AG04450 (cell line): ENCODE data around the gene LRMDA. TPM values are rescaled to one million over a fixed set of nuclear protein-coding genes. Genes with fewer than 3 reads are reported as not detected.

Experiments used
- CTCF ChIA-PET: fragments of 300-600, 350-600 bp; formaldehyde crosslinking; extraction: SDS; loops from one replicate; lab custom pipeline; 2022; ENCODE audit warnings: antibody characterized with exemption, inconsistent platforms; lab: Charles Lee
- POLR2A ChIA-PET: fragments of 350-600 bp; formaldehyde crosslinking; extraction: SDS; loops from one replicate; lab custom pipeline; 2021; ENCODE audit warnings: antibody characterized with exemption, inconsistent platforms; lab: Yijun Ruan, JAX
- DNase-seq: peaks from one replicate; pipeline ENCODE4 v3.0.0-alpha.2; 2011; ENCODE audit warnings: low read depth, low spot score
- H3K27ac ChIP-seq: one replicate; pipeline ENCODE4 v1.5.1; 2012; ENCODE audit warnings: low read depth, low read length, control low read depth
- H3K27me3 ChIP-seq: one replicate; pipeline ENCODE4 v1.6.0; 2012; ENCODE audit warnings: low read length; ENCODE audit not compliant: control insufficient read depth, insufficient read depth
- H3K4me3 ChIP-seq: 2 replicates; pipeline ENCODE4 v1.5.1; 2011; ENCODE audit warnings: mild to moderate bottlenecking, low read depth, low read length, control low read depth
- H3K9me3 ChIP-seq: 2 replicates; pipeline ENCODE4 v1.5.1; 2012; ENCODE audit warnings: low read length; ENCODE audit not compliant: control insufficient read depth, insufficient read depth
- polyA plus RNA-seq: library from polyadenylated mRNA; depleted of rRNA; stranded (reverse); fragments of >200 nt; gene quantifications from 2 replicates; pipeline ENCODE4 v1.2.3, GENCODE V29; 2011
- TF ChIP-seq, protein P1 (sequence below): IDR thresholded peaks from 2 replicates; pipeline ENCODE4 v1.5.1; 2011; ENCODE audit warnings: low read depth, low read length, control low read depth, inconsistent platforms

LRMDA gene
- polyA plus RNA-seq, 1 experiment, result 0.12 TPM

DNA sequence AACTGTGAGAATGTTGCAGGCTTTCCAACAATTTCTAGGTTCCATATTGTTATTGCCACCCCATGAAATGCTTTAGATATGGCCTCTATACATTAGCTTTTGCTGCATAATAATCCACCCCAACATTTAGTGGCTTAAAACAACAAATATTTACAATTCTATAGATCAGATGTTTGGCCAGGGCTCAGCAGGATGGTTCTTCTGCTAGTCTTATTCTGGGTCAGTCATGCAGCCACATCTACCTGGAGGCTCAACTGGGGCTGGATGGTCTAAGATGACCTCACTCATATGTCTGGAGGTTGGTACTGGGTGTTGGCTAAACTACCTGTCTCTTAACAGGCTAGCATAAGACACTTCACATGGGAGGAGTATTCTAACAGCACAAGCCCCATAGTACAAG is 607.3 kb downstream of the LRMDA start:
- TF ChIP-seq, protein P1, sequence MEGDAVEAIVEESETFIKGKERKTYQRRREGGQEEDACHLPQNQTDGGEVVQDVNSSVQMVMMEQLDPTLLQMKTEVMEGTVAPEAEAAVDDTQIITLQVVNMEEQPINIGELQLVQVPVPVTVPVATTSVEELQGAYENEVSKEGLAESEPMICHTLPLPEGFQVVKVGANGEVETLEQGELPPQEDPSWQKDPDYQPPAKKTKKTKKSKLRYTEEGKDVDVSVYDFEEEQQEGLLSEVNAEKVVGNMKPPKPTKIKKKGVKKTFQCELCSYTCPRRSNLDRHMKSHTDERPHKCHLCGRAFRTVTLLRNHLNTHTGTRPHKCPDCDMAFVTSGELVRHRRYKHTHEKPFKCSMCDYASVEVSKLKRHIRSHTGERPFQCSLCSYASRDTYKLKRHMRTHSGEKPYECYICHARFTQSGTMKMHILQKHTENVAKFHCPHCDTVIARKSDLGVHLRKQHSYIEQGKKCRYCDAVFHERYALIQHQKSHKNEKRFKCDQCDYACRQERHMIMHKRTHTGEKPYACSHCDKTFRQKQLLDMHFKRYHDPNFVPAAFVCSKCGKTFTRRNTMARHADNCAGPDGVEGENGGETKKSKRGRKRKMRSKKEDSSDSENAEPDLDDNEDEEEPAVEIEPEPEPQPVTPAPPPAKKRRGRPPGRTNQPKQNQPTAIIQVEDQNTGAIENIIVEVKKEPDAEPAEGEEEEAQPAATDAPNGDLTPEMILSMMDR, result no peak
- ChIA-PET POLR2A (no interaction called here), CTCF (interaction anchor here (3.0 to 5.1 kb wide), 2 partner anchors 12 to 638 kb away, joined by 13 to 70 read pairs; partner anchors contain the start of gene ZNF503)
- Histone ChIP-seq H3K9me3 (no peaks in the 10 kb centered on the region), H3K27ac (no peak overlapping the region), H3K27me3 (peaks cover 5% of the 10 kb centered on the region), H3K4me3 (no peak overlapping the region)
- DNase-seq, result no peak

DNA sequence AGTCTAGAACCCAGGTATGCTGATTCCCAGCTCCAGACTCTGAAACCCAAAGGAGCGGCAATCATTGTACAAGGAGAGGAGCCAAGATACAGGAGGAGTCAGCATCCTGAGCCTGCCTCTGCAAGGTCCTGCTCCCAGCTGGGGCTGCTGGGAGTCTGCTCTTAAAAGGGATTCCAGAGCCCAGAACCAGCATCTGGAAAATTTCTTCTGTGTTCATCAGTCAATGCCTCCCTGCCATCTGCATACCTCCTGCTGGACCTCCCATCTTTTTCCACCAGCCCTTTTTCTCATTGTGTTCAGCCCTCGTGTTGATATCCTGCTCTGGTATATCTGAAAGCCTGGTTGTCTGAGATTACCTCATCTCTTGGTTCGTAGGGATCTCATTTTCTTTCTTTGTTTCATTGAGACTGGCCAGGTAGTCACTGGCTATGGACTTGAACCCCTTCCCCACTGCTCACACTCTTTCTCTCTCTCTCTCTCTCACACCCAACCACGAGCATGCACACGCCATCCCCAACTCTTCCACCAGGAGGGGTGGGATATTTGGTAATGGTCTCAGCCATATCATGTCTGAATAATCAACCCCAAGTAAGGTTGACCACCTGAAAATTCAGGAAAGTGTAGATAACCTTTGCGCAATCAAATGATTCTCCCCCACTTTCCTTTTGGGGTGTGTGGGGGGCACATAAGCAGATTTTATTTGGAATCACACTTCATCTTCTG is 608.8 kb downstream of the LRMDA start:
- Histone ChIP-seq H3K27ac (no peak overlapping the region), H3K9me3 (no peaks in the 10 kb centered on the region), H3K27me3 (peaks cover 7% of the 10 kb centered on the region), H3K4me3 (no peak overlapping the region)
- no peak for DNase-seq
- POLR2A ChIA-PET, result no interaction called here
- TF ChIP-seq, protein P1, result no peak; the same call in 1 of the 2 replicates
- CTCF ChIA-PET, result no interaction called here

DNA sequence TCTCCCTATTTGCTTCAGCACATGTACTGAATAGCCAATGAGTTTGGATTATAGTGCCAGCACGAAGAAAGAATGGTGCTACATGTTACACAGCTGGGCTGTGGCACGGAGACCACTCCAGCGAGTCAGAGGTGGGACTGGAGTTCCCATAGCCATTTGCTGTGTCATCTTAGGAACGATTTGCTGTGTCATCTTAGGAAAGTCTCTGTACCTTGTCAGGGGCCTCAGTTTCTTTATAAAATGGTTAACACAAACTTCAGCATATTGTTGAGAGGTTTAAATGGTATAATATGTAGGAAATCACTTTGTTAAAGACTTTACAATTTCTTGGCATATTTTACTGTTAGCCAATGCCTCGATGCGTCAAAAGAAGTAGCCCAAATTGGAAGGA is 609.4 kb downstream of the LRMDA start:
- Histone ChIP-seq H3K27me3 (peaks cover 7% of the 10 kb centered on the region), H3K27ac (no peak overlapping the region), H3K9me3 (no peaks in the 10 kb centered on the region), H3K4me3 (no peak overlapping the region)
- DNase-seq, result no peak
- ChIA-PET POLR2A (no interaction called here), CTCF (no interaction called here)
- TF ChIP-seq, protein P1, result no peak

DNA sequence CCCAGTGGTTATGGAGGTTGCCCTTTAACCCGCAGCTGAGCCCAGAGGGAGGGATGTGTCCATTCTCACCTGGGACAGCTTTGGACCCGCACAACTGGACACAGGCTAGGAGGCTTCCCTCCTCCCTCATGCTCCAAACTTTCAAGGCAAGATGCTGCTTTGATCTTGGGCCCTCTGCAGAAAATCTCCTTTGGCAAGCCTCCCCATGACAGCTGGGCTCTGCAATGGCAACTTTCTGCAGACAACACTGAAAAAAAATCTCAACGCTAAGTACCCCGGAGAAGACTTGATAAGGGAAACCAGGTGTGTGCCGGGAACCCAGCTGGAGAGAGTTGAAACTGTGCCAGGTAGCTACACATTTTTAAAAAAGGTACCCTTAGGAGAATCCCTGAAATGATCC is 610.1 kb downstream of the LRMDA start:
- peaks cover 7% of the 10 kb centered on the region for H3K27me3 ChIP-seq
- no peak overlapping the region for H3K4me3 ChIP-seq
- DNase-seq, result no peak
- ChIA-PET POLR2A (no interaction called here), CTCF (interaction anchor here (0.6 kb wide), 1 partner anchor 28 kb away, joined by 4 read pairs; no protein-coding TSS in a partner anchor)
- H3K27ac ChIP-seq, result no peak overlapping the region
- TF ChIP-seq, protein P1, result no peak
- no peaks in the 10 kb centered on the region for H3K9me3 ChIP-seq

DNA sequence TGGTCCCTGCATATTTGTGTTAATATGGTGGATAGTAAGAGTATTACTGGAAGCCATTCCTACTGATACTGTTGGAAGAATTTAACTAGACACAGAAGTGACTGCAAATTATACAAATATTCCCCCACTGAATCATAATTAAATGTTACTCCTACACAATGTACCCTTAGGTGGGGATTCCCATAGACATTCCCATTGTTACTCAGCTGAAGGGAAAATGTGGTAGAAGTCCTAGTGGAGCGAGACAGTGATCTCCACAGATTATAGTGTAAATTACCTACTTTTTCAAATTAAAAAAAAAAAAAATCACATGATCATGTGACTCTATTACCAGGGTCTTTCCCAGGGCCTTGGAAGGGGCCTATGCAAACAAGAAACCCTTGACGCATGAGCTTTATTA is 611.8 kb downstream of the LRMDA start:
- Histone ChIP-seq H3K27me3 (peaks cover 9% of the 10 kb centered on the region), H3K9me3 (no peaks in the 10 kb centered on the region), H3K27ac (no peak overlapping the region), H3K4me3 (no peak overlapping the region)
- CTCF ChIA-PET, result no interaction called here
- DNase-seq, result no peak
- TF ChIP-seq, protein P1, result no peak
- POLR2A ChIA-PET, result no interaction called here
